Bronchial epithelial cell (primary cell): ENCODE measurements around the gene OLFM1. TPM values are rescaled to one million over a fixed set of nuclear protein-coding genes. Genes with fewer than 3 reads are reported as not detected.

Experiments used
- DNase-seq: peaks from one replicate; pipeline ENCODE4 v3.0.0-alpha.2; 2010; ENCODE audit warnings: low read depth
- FAIRE-seq: peaks from 2 replicates; lab custom pipeline; 2011; peaks lifted over from hg19 to GRCh38; lab: Jason Lieb, UNC
- H3K27me3 ChIP-seq: 2 replicates; pipeline ENCODE4 v1.5.1; 2011; ENCODE audit warnings: low read length; ENCODE audit not compliant: control insufficient read depth, insufficient read depth
- H3K36me3 ChIP-seq: 2 replicates; pipeline ENCODE4 v1.5.1; 2011; ENCODE audit warnings: low read length; ENCODE audit not compliant: control insufficient read depth, insufficient read depth
- H3K4me3 ChIP-seq: 2 replicates; pipeline ENCODE4 v1.5.1; 2011; ENCODE audit warnings: mild to moderate bottlenecking, low read depth, low read length, control low read depth
- CTCF ChIP-seq: IDR thresholded peaks from 2 replicates; pipeline ENCODE4 v1.5.1; 2011; ENCODE audit warnings: mild to moderate bottlenecking, moderate library complexity, low read length, control low read depth, inconsistent platforms; ENCODE audit not compliant: insufficient read depth, severe bottlenecking
- total RNA-seq: library from RNA; depleted of rRNA; stranded (reverse); fragments of >200 nt; gene quantifications from 2 replicates; pipeline ENCODE4 v1.2.1, GENCODE V29; 2014

The OLFM1 gene
- total RNA-seq, 1 donor from 2014 or later, result 0.26 TPM

DNA sequence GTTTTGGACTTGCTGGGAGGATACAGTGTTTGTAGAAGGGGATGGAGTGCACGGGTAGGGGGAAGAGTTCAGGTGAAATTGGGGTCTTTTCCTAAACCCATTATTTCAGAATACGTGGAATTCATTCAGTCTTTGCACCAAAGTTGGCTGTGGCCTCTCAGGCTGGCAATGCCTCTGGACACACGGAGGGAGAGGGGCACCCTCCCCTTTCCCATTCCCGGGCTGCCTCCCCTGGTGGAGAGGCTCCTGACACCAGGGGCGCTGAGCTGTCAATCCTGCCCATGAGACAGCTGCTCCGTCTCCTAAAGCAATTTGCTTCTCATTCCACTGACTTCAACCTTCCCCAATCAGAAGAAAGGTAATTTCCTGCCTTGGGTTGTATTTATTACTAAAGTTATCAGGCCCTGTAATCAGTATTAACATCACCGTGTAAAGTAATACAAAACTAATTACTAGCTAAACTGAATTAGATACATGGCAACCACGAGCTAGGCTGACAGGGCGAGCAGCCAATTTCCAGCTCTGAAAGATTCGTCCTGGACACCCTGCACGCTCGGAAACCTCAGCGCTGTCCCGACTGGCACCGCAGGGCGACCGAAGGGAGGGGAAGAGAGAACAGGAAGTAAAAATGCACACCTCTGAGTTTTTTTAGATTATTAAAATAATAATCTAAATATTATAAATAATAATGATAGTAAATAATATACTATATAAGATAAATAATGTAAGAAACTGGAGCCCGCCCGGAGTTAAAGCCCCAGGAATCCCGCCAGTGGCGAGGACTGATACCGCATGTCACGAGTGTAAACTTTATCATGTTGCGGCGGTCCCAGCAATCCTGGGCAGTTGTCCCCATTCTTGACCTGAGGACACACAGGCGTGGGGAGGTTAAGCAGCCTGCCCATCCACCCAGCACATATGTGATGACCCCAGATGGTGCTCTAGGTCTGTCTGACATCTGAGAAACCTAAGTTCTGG lies 6.9 kb upstream of the OLFM1 start:
- H3K4me3 ChIP-seq, result no peak overlapping the region
- no peak for TF ChIP-seq CTCF
- FAIRE-seq, result no peak
- no peaks in the 10 kb centered on the region for H3K27me3 ChIP-seq
- no peak for DNase-seq
- H3K36me3 ChIP-seq, result no peaks in the 10 kb centered on the region

DNA sequence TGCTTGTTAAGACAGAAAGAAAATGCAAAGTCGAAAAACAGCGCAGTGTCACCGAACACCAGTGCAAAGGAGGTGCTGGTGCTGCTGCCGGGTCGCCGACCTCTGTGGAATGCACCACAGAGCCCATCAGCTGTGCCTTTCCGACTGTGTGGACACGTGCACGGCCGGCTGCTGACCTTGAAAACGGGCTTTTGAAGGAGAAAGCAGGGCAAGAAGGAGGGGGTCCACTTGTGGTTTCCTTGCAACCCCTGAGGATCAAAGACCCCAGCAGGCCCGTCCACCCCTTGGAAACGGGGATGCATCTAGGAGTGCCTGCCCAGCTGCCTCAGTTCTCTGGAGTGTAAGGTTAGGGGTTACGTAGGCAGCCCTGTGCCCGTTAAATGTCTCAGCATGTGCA lies 6.2 kb upstream of the OLFM1 start:
- H3K36me3 ChIP-seq, result no peaks in the 10 kb centered on the region
- FAIRE-seq, result no peak
- no peak overlapping the region for H3K4me3 ChIP-seq
- no peak for TF ChIP-seq CTCF
- DNase-seq, result no peak
- H3K27me3 ChIP-seq, result no peaks in the 10 kb centered on the region

DNA sequence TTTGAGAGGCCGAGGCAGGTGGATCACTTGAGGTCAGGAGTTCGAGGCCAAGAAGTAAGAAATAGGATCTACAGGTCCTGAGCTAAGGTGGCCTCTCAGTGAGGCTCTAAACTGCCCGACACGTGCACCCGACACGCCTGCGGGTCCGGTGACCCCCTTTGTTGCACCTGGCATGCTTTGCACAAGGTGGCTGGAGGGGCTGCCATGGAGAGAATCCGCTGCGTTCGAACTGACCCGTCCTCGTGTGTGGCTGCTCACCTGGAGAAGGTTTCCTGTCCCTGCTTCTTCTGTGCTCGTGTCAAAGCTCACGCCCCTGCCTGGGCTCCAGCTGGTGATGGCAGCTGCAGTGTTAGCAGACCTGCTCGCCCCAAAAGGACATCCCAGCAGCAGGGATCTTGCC lies 5.7 kb upstream of the OLFM1 start:
- DNase-seq (no peak), FAIRE-seq (no peak)
- Histone ChIP-seq H3K36me3 (no peaks in the 10 kb centered on the region), H3K4me3 (no peak overlapping the region), H3K27me3 (no peaks in the 10 kb centered on the region)
- TF ChIP-seq CTCF, result no peak

DNA sequence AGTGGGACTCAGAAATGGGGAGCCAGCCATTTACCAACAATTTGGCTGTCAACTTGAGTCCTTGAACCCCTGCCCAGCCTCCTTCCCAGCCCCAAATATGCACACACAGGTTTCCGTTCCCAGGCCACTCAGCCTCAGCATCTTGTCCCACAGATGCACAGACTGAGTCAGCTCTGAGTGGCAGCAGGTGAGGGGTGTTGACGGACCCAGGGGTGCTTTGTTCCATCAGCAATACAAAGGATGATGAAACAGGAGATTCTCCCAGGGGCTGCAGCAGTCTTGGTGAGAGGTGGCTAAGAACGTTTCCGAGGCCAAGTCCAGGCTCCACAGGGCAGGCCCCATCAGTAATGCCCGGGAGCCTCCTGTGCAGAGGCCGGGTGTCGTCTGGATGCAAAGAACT lies 4.9 kb upstream of the OLFM1 start:
- H3K4me3 ChIP-seq, result no peak overlapping the region
- H3K27me3 ChIP-seq, result no peaks in the 10 kb centered on the region
- no peaks in the 10 kb centered on the region for H3K36me3 ChIP-seq
- DNase-seq (no peak), FAIRE-seq (no peak)
- no peak for TF ChIP-seq CTCF

DNA sequence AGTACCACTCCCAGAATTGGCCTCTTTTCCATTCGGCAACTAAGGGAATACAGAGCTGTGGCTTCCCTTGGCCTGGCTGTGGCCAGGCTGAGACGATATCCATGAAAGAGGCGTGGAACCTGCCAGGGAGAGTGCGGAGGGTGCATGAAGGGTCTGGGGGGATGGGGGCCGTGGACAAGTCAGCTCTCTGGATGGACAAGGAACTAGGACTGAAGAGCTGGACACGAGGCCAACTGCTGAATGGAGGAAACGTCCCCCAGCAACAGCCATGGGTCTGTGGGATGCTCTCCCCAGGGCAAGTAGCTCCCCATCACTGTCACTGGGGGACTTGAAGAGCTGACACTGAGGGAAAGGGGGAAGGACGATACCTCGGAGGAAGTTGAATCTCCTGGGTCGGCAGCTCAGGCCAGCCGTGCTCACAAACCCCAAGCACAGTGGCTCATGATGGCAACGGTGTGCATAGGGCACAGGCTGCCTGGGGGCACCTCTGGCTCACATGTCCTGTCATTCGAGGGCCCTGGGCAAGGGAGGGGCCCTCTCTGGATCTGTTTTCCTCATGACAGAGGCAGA lies 4.1 kb upstream of the OLFM1 start:
- Histone ChIP-seq H3K4me3 (no peak overlapping the region), H3K27me3 (no peaks in the 10 kb centered on the region), H3K36me3 (no peaks in the 10 kb centered on the region)
- DNase-seq (no peak), FAIRE-seq (no peak)
- TF ChIP-seq CTCF, result no peak

- TF ChIP-seq CTCF, result no peak
- Histone ChIP-seq H3K36me3 (no peaks in the 10 kb centered on the region), H3K27me3 (peaks cover 3% of the 10 kb centered on the region), H3K4me3 (no peak overlapping the region)
- DNase-seq (no peak), FAIRE-seq (no peak)
These were observed 3.6 kb upstream of the OLFM1 start for GRCh38 chr9:135083831-135084230.
